SK-N-MC (cell line): ENCODE data around the gene NUB1.

Experiments
- EZH2 ChIP-seq: fragments of 200-600 bp; sonication (generic); IDR thresholded peaks from one replicate; pipeline ENCODE4 v1.6.1; 2017; ENCODE audit warnings: antibody characterized with exemption
- FOXP2 ChIP-seq: optimal IDR thresholded peaks from 2 replicates; pipeline ENCODE3; 2011; ENCODE audit warnings: mild to moderate bottlenecking, moderate library complexity; ENCODE audit not compliant: insufficient read depth; ENCODE audit errors: extremely low read length, control extremely low read depth
- POLR2AphosphoS5 ChIP-seq: IDR thresholded peaks from 2 replicates; pipeline ENCODE4 v1.6.1; 2012; ENCODE audit warnings: mild to moderate bottlenecking, low read depth, low read length, borderline replicate concordance

- TF ChIP-seq POLR2AphosphoS5 (no peak), EZH2 (no peak), FOXP2 (no peak)
Observed at GRCh38 chr7:151405588-151405987, 64.0 kb downstream of the NUB1 start.
